Cardiac muscle cell (in vitro differentiated cells and primary cell): Measurements from ENCODE around the gene ZFAND6. TPM values are rescaled to one million over a fixed set of nuclear protein-coding genes. Genes with fewer than 3 reads are reported as not detected.
"Not testable (repeated sequence)": the region's sequence is repeated elsewhere in the genome, so short reads cannot be mapped to it uniquely, and the experiment has no call there.

Experiments used
- DNase-seq, 2 donors: peaks; one replicate each; pipeline versions ENCODE4 v3.0.0 to v3.0.0-alpha.2; 2010 to 2017; ENCODE audit warnings: low read depth in 1 of 2, low spot score in 1 of 2
- H3K27ac ChIP-seq: fragments of 200-600 bp; sonication (generic); 2 replicates; pipeline ENCODE4 v1.5.1; 2016
- H3K27me3 ChIP-seq: fragments of 200-600 bp; sonication (generic); 2 replicates; pipeline ENCODE4 v1.6.0; 2016; ENCODE audit warnings: control low read depth
- H3K36me3 ChIP-seq: fragments of 200-600 bp; sonication (generic); 2 replicates; pipeline ENCODE4 v1.5.1; 2016; ENCODE audit warnings: control low read depth
- H3K4me1 ChIP-seq: fragments of 200-600 bp; sonication (generic); 2 replicates; pipeline ENCODE4 v1.8.1; 2017; ENCODE audit warnings: low read depth, mild to moderate bottlenecking, mixed run types
- H3K4me3 ChIP-seq: fragments of 200-600 bp; sonication (generic); 2 replicates; pipeline ENCODE4 v1.5.1; 2016; ENCODE audit warnings: mild to moderate bottlenecking
- H3K9me3 ChIP-seq: fragments of 200-600 bp; sonication (generic); 2 replicates; pipeline ENCODE4 v1.5.1; 2017; ENCODE audit warnings: low read depth, mild to moderate bottlenecking, control low read depth
- polyA plus RNA-seq: library from polyadenylated mRNA; unstranded; fragments of >200 nt; fragmentation: Nextera tagmentation; extraction: Ambion mirVana; gene quantifications from 2 replicates; pipeline ENCODE4 v1.2.1, GENCODE V29; 2016
- total RNA-seq: library from RNA; depleted of rRNA; stranded (reverse); fragments of >200 nt; gene quantifications from 2 replicates; pipeline ENCODE4 v1.2.3, GENCODE V29; 2016
- TF ChIP-seq, protein P1 (sequence below): IDR thresholded peaks from 2 replicates; pipeline ENCODE4 v1.5.1; 2012; ENCODE audit warnings: low read depth, mild to moderate bottlenecking, low read length

Gene ZFAND6
- total and polyA plus RNA-seq, 2 experiments from 2014 or later: 195 to 253 TPM

GRCh38 chr15:80042568-80042967 lies 16.9 kb upstream of the ZFAND6 start:
- TF ChIP-seq, protein P1, sequence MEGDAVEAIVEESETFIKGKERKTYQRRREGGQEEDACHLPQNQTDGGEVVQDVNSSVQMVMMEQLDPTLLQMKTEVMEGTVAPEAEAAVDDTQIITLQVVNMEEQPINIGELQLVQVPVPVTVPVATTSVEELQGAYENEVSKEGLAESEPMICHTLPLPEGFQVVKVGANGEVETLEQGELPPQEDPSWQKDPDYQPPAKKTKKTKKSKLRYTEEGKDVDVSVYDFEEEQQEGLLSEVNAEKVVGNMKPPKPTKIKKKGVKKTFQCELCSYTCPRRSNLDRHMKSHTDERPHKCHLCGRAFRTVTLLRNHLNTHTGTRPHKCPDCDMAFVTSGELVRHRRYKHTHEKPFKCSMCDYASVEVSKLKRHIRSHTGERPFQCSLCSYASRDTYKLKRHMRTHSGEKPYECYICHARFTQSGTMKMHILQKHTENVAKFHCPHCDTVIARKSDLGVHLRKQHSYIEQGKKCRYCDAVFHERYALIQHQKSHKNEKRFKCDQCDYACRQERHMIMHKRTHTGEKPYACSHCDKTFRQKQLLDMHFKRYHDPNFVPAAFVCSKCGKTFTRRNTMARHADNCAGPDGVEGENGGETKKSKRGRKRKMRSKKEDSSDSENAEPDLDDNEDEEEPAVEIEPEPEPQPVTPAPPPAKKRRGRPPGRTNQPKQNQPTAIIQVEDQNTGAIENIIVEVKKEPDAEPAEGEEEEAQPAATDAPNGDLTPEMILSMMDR: no peak
- DNase-seq: no peak
- no peak overlapping the region for H3K4me3 ChIP-seq
- no peaks in the 10 kb centered on the region for H3K36me3 ChIP-seq
- H3K27ac ChIP-seq: no peak overlapping the region
- H3K27me3 ChIP-seq: no peaks in the 10 kb centered on the region
- H3K4me1 ChIP-seq: no peaks in the 10 kb centered on the region
- no peaks in the 10 kb centered on the region for H3K9me3 ChIP-seq

DNA sequence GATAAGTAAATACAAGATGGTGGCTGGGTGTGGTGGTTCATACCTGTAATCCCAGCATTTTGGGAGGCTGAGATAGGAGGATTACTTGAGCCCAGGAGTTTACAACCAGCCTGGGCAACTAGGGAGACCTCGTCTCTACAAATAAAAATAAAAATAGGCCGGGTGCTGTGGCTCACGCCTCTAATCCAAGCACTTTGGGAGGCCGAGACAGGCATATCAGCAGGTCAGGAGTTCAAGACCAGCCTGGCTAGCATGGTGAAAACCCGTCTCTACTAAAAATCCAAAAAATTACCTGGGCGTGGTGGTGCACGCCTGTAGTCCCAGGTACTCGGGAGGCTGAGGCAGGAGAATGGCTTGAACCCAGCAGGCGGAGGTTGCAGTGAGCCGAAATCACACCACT lies 14.3 kb upstream of the ZFAND6 start:
- not testable (repeated sequence) for H3K27ac ChIP-seq, H3K36me3 ChIP-seq, DNase-seq, H3K4me3 ChIP-seq, H3K9me3 ChIP-seq, H3K27me3 ChIP-seq, H3K4me1 ChIP-seq

DNA sequence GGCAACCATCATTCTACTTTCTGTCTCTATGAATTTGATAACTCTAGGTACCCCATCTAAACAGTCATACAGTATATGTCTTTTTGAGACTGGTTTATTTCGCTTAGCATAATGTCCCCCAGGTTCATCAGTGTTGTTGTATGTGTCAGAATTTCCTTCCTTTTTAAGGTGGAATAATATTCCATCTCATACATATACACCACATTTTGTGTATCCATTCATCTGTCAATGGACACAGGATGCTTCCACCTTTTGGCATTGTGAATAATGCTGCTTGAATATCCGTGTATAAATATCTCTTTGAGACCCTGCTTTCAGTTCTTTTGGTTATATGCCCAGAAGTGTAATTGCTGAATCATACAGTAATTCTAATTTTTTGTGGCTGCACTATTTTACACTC lies 10.4 kb upstream of the ZFAND6 start:
- TF ChIP-seq, protein P1: no peak
- H3K27me3 ChIP-seq: no peaks in the 10 kb centered on the region
- no peak for DNase-seq
- no peaks in the 10 kb centered on the region for H3K9me3 ChIP-seq
- H3K4me1 ChIP-seq: no peaks in the 10 kb centered on the region
- no peaks in the 10 kb centered on the region for H3K36me3 ChIP-seq
- H3K4me3 ChIP-seq: no peak overlapping the region
- H3K27ac ChIP-seq: no peak overlapping the region

DNA sequence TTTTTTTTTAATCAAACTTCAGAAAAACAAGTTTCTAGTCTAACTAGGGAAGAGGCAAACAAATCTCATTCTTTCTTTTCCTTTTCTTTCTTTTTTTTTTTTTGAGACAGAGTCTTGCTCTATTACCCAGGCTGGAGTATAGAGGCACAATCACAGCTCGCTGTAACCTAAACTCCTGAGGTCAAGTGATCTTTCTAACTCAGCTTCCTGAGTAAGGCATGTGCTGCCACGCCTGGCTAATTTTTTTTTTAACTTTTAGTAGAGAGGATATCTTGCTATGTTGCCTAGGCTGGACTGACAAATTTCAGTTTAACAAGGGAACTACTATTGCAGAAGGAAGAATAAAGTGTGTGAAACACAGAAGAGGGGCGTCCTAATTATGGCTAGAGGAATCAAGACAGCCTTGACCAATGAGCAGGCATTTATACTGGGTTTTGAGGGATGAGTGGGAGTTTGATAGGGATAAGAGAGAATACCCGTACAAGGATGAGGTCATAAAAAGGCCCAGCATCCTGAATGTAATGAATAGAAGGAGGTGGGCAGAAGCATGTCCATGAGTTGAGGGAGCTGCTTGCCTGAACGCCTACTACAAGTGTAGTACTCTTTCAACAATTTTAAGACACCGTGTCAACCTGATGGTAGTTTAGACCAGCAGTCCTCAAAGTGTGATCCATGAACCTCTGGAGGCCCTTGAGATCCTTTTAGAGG lies 6.7 kb upstream of the ZFAND6 start:
- H3K9me3 ChIP-seq: no peaks in the 10 kb centered on the region
- H3K27me3 ChIP-seq: peaks cover 10% of the 10 kb centered on the region
- no peak overlapping the region for H3K4me3 ChIP-seq
- H3K36me3 ChIP-seq: no peaks in the 10 kb centered on the region
- TF ChIP-seq, protein P1: no peak
- H3K27ac ChIP-seq: no peak overlapping the region
- no peaks in the 10 kb centered on the region for H3K4me1 ChIP-seq
- DNase-seq: no peak

GRCh38 chr15:80055933-80056332 lies 3.5 kb upstream of the ZFAND6 start:
- Histone ChIP-seq H3K9me3 (no peaks in the 10 kb centered on the region), H3K36me3 (no peaks in the 10 kb centered on the region), H3K27me3 (peaks cover 18% of the 10 kb centered on the region), H3K27ac (no peak overlapping the region), H3K4me3 (no peak overlapping the region), H3K4me1 (peaks cover 2% of the 10 kb centered on the region)
- DNase-seq: no peak
- TF ChIP-seq, protein P1: no peak

- Histone ChIP-seq H3K36me3 (no peaks in the 10 kb centered on the region), H3K4me1 (peaks cover 14% of the 10 kb centered on the region), H3K27ac (no peak overlapping the region), H3K4me3 (no peak overlapping the region), H3K27me3 (peaks cover 18% of the 10 kb centered on the region), H3K9me3 (no peaks in the 10 kb centered on the region)
- no peak for DNase-seq
- TF ChIP-seq, protein P1: no peak
These were observed 1.4 kb upstream of the ZFAND6 start for GRCh38 chr15:80058044-80058443.
